ENCODE data around the gene ACADM.
"Not testable (repeated sequence)": the region's sequence is repeated elsewhere in the genome, so short reads cannot be mapped to it uniquely, and the experiment has no call there.

ACADM gene

GRCh38 chr1:75708910-75709309 lies 15.6 kb upstream of the ACADM start:
- no peak overlapping the region for H3K4me3 ChIP-seq (ENCODE audit: control insufficient read depth, low read depth, low read length)
- no peak for TF ChIP-seq CTCF (conservative IDR thresholded peaks at IDR 0.05; ENCODE audit: control insufficient read depth, insufficient read depth, low read depth, low read length)
- DNase-seq (ENCODE audit: low read depth) = no peak

GRCh38 chr1:75710832-75711231 lies 13.7 kb upstream of the ACADM start:
- no peak overlapping the region for H3K4me3 ChIP-seq (ENCODE audit: control insufficient read depth, low read depth, low read length)
- no peak for TF ChIP-seq CTCF (conservative IDR thresholded peaks at IDR 0.05; ENCODE audit: control insufficient read depth, insufficient read depth, low read depth, low read length)
- no peak for DNase-seq (ENCODE audit: low read depth)

- TF ChIP-seq CTCF (conservative IDR thresholded peaks at IDR 0.05; ENCODE audit: control insufficient read depth, insufficient read depth, low read depth, low read length) = no peak
- no peak for DNase-seq (ENCODE audit: low read depth)
- H3K4me3 ChIP-seq (ENCODE audit: control insufficient read depth, low read depth, low read length) = no peak overlapping the region
Measured at GRCh38 chr1:75711846-75712245, 12.7 kb upstream of the ACADM start.

GRCh38 chr1:75712306-75712705 lies 12.2 kb upstream of the ACADM start:
- no peak for TF ChIP-seq CTCF (conservative IDR thresholded peaks at IDR 0.05; ENCODE audit: control insufficient read depth, insufficient read depth, low read depth, low read length)
- H3K4me3 ChIP-seq (ENCODE audit: control insufficient read depth, low read depth, low read length) = no peak overlapping the region
- no peak for DNase-seq (ENCODE audit: low read depth)

GRCh38 chr1:75719810-75720209 lies 4.7 kb upstream of the ACADM start:
- TF ChIP-seq CTCF (conservative IDR thresholded peaks at IDR 0.05; ENCODE audit: control insufficient read depth, insufficient read depth, low read depth, low read length) = no peak
- no peak for DNase-seq (ENCODE audit: low read depth)
- no peak overlapping the region for H3K4me3 ChIP-seq (ENCODE audit: control insufficient read depth, low read depth, low read length)

GRCh38 chr1:75720325-75720724 lies 4.2 kb upstream of the ACADM start:
- no peak overlapping the region for H3K4me3 ChIP-seq (ENCODE audit: control insufficient read depth, low read depth, low read length)
- DNase-seq (ENCODE audit: low read depth) = no peak
- no peak for TF ChIP-seq CTCF (conservative IDR thresholded peaks at IDR 0.05; ENCODE audit: control insufficient read depth, insufficient read depth, low read depth, low read length)

GRCh38 chr1:75720820-75721219 lies 3.7 kb upstream of the ACADM start:
- H3K4me3 ChIP-seq (ENCODE audit: control insufficient read depth, low read depth, low read length) = no peak overlapping the region
- no peak for TF ChIP-seq CTCF (conservative IDR thresholded peaks at IDR 0.05; ENCODE audit: control insufficient read depth, insufficient read depth, low read depth, low read length)
- DNase-seq (ENCODE audit: low read depth) = no peak

- H3K4me3 ChIP-seq (ENCODE audit: control insufficient read depth, low read depth, low read length); DNase-seq (ENCODE audit: low read depth): not testable (repeated sequence)
Measured at GRCh38 chr1:75722246-75722645, 2.3 kb upstream of the ACADM start.
